Prostate gland (tissue), 2 donors: ENCODE measurements around the gene CYFIP1. TPM values are rescaled to one million over a fixed set of nuclear protein-coding genes. Genes with fewer than 3 reads are reported as not detected.

Source experiments
- DNase-seq: peaks from one replicate; pipeline ENCODE4 v3.0.0-alpha.2; 2019; ENCODE audit warnings: low spot score
- H3K27ac ChIP-seq, 2 donors: fragments of 200-600 bp; sonication (generic); 2 replicates each; pipeline ENCODE4 v1.5.1; 2017 to 2019
- H3K27me3 ChIP-seq: fragments of 200-600 bp; sonication (generic); replicated peaks from 2 replicates; pipeline ENCODE4 v1.5.1; 2019; ENCODE audit not compliant: insufficient read depth
- H3K36me3 ChIP-seq, 2 donors: fragments of 200-600 bp; sonication (generic); 1 replicate in 1 of 2; 2 replicates in 1 of 2; pipeline versions ENCODE4 v1.5.1 to v1.8.1; 2017 to 2019
- H3K4me1 ChIP-seq: fragments of 200-600 bp; sonication (generic); replicated peaks from 2 replicates; pipeline ENCODE4 v1.5.1; 2019
- H3K4me3 ChIP-seq, 2 donors: fragments of 200-600 bp; sonication (generic); 2 replicates each; pipeline ENCODE4 v1.5.1; 2017 to 2019
- H3K9me3 ChIP-seq: fragments of 200-600 bp; sonication (generic); 2 replicates; pipeline ENCODE4 v1.5.1; 2017
- CTCF ChIP-seq, 4 experiments: fragments of 200-600 bp in 2 of 4; fragments of 450-650 bp in 2 of 4; sonication (generic) in 2 of 4; IDR thresholded peaks; 1 replicate in 3 of 4; 2 replicates in 1 of 4; pipeline ENCODE4 v1.5.1; 2016 to 2019; ENCODE audit warnings: antibody characterized with exemption in 4 of 4, mild to moderate bottlenecking in 2 of 4, moderate library complexity in 2 of 4
- POLR2A ChIP-seq: fragments of 450-650 bp; IDR thresholded peaks from one replicate; pipeline ENCODE4 v1.6.1; 2016; ENCODE audit warnings: antibody characterized with exemption, mild to moderate bottlenecking
- POLR2AphosphoS5 ChIP-seq: sonication (generic); formaldehyde crosslinking; IDR thresholded peaks from one replicate; pipeline ENCODE4 v1.6.1; 2017; ENCODE audit warnings: antibody characterized with exemption
- WGBS: methylation state at CpG from one replicate; pipeline ENCODE4 v1.1.5; 2018; 5-methylcytosine and 5-hydroxymethylcytosine counted together
- intact Hi-C: fragments of 100-400 bp; cut with DNase I; formaldehyde crosslinking; loops from one replicate; pipeline ENCODE4 v1.14.2; 2022
- total RNA-seq, 2 donors: library from RNA; depleted of rRNA; stranded (reverse); fragments of >200 nt; gene quantifications; one replicate each; pipeline ENCODE4 v1.1.0, GENCODE V29; 2016

Gene CYFIP1
- total RNA-seq, 2 donors from 2014 or later: 97.1 to 121 TPM

DNA sequence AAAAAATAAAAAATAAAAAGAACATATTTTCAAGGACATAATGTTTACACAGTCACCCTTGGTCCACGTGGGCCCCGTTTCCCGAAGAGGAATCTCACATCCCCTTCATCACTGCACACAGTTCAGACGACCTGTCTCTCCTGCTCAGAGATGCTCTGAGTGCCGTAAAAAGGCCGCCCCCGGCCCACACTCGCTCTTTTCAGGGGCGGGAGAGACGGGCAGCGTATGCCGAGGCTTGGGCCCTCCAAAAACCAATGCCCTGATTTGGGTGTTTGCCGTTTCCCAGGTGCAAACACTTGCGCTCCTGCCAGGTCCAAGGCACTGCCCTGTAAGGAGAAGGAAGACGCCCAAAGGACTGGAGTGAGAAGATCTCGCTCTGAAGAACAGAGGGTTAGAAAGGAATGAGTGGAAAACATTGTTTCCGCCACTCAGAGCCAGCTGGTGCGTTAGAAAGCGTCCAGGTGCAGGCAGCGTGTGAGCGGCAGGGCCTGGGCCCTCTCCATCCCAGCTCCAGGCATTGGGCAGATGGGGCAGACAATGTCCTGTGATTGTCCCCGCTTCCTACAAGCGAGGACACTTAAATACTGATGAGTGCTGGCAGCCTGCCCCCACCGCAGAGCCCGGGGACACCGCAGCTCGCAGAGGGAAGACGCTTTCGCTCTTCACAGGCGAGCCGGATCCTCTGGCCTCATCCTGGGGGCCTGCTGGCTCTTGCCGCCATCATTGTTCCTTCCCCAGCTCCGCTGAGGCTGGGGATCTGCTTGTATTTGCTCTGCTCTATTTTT lies 88.5 kb downstream of the CYFIP1 start:
- intact Hi-C loops: no loop called here
- H3K27me3 ChIP-seq: no peaks in the 10 kb centered on the region
- no peak overlapping the region for H3K27ac ChIP-seq
- H3K36me3 ChIP-seq: no peaks in the 10 kb centered on the region
- H3K4me1 ChIP-seq: no peaks in the 10 kb centered on the region
- TF ChIP-seq POLR2A (no peak), CTCF (IDR thresholded peaks at IDR 0.05) (no peak), POLR2AphosphoS5 (no peak)
- no peak overlapping the region for H3K4me3 ChIP-seq
- no peak for DNase-seq
- no peaks in the 10 kb centered on the region for H3K9me3 ChIP-seq
- WGBS: 88% methylated on average over 33 of the region's 33 CpGs

- TF ChIP-seq POLR2AphosphoS5 (no peak), POLR2A (no peak), CTCF (IDR thresholded peaks at IDR 0.05) (no peak)
- no peaks in the 10 kb centered on the region for H3K36me3 ChIP-seq
- H3K9me3 ChIP-seq: no peaks in the 10 kb centered on the region
- no peak overlapping the region for H3K27ac ChIP-seq
- WGBS: 90% methylated on average over 11 of the region's 11 CpGs
- intact Hi-C loops: no loop called here
- H3K4me3 ChIP-seq: no peak overlapping the region
- DNase-seq: no peak
- no peaks in the 10 kb centered on the region for H3K4me1 ChIP-seq
- no peaks in the 10 kb centered on the region for H3K27me3 ChIP-seq
These were observed 89.9 kb downstream of the CYFIP1 start for GRCh38 chr15:22890296-22890695.

- intact Hi-C loops: no loop called here
These were observed 90.9 kb downstream of the CYFIP1 start for GRCh38 chr15:22889146-22889818.

GRCh38 chr15:22888120-22888859 lies 91.9 kb downstream of the CYFIP1 start:
- no peak for DNase-seq
- WGBS: 94% methylated on average over 9 of the region's 9 CpGs
- intact Hi-C loops: no loop called here

More at GRCh38 chr15:22889146-22889818, 90.9 kb downstream of the CYFIP1 start:
- Histone ChIP-seq H3K9me3 (no peaks in the 10 kb centered on the region), H3K4me1 (no peaks in the 10 kb centered on the region), H3K36me3 (no peaks in the 10 kb centered on the region), H3K4me3 (no peak overlapping the region), H3K27me3 (no peaks in the 10 kb centered on the region), H3K27ac (no peak overlapping the region)
- no peak for DNase-seq
- TF ChIP-seq POLR2A (no peak), POLR2AphosphoS5 (no peak), CTCF (IDR thresholded peaks at IDR 0.05) (no peak)
- 93% methylated on average over 14 of the region's 14 CpGs for WGBS

More at GRCh38 chr15:22888120-22888859, 91.9 kb downstream of the CYFIP1 start:
- TF ChIP-seq POLR2A (no peak), POLR2AphosphoS5 (no peak), CTCF (IDR thresholded peaks at IDR 0.05) (no peak)
- Histone ChIP-seq H3K4me1 (no peaks in the 10 kb centered on the region), H3K9me3 (no peaks in the 10 kb centered on the region), H3K4me3 (no peak overlapping the region), H3K27me3 (no peaks in the 10 kb centered on the region), H3K36me3 (no peaks in the 10 kb centered on the region), H3K27ac (no peak overlapping the region)
